Body of pancreas (tissue), 4 donors: ENCODE measurements around the gene GADD45A. TPM values are rescaled to one million over a fixed set of nuclear protein-coding genes. Genes with fewer than 3 reads are reported as not detected.
A peak's percentile ranks its signal among the peaks of the same experiment; 100 is the strongest.

ENCODE experiments used
- ATAC-seq: fragments of 150-250 bp; one replicate; pipeline ENCODE4 v1.9.1; 2016
- DNase-seq, 4 donors: peaks; one replicate each; pipeline ENCODE4 v3.0.0-alpha.2; 2019
- H3K27ac ChIP-seq, 4 donors: fragments of 200-600 bp; sonication (generic); 1 replicate in 3 of 4; 2 replicates in 1 of 4; pipeline versions ENCODE4 v1.5.1 to v1.6.1; 2016 to 2019; ENCODE audit warnings: mild to moderate bottlenecking in 1 of 4, mixed read lengths in 1 of 4, moderate library complexity in 1 of 4
- H3K27me3 ChIP-seq, 2 donors: fragments of 200-600 bp; sonication (generic); one replicate each; pipeline ENCODE4 v1.6.0; 2016; ENCODE audit warnings: mild to moderate bottlenecking in 1 of 2
- H3K36me3 ChIP-seq, 2 donors: fragments of 200-600 bp; sonication (generic); replicated peaks in 1 of 2; 2 replicates each; pipeline ENCODE4 v1.5.1; 2016; ENCODE audit warnings: low read depth in 2 of 2; ENCODE audit not compliant: insufficient read depth in 1 of 2
- H3K4me1 ChIP-seq: fragments of 200-600 bp; sonication (generic); one replicate; pipeline ENCODE4 v1.6.0; 2016
- H3K4me3 ChIP-seq, 2 donors: fragments of 200-600 bp; sonication (generic); 1 replicate in 1 of 2; 2 replicates in 1 of 2; pipeline ENCODE4 v1.5.1; 2016 to 2019
- H3K9me3 ChIP-seq, 3 donors: fragments of 200-600 bp; sonication (generic); 1 replicate in 2 of 3; 2 replicates in 1 of 3; pipeline ENCODE4 v1.5.1; 2016
- POLR2A ChIP-seq, 3 donors: fragments of 450-650 bp; IDR thresholded peaks; one replicate each; pipeline ENCODE4 v1.6.1; 2016; ENCODE audit warnings: antibody characterized with exemption in 3 of 3, mild to moderate bottlenecking in 2 of 3
- WGBS, 2 donors: methylation state at CpG; one replicate each; pipeline ENCODE4 v1.1.5; 2017; 5-methylcytosine and 5-hydroxymethylcytosine counted together
- intact Hi-C: fragments of 100-400 bp; cut with DNase I; formaldehyde crosslinking; loops from one replicate; pipeline ENCODE4 v1.15.1; 2023
- small RNA-seq: library from RNA; depleted of rRNA; stranded (forward); fragments of <200 nt; gene quantifications from one replicate; pipeline ENCODE3, GENCODE V24; 2016
- total RNA-seq, 2 donors: library from RNA; depleted of rRNA; stranded (reverse); fragments of >200 nt; gene quantifications; one replicate each; pipeline ENCODE4 v1.1.0, GENCODE V29; 2016
- TF ChIP-seq, protein P1 (sequence below), 7 experiments: fragments of 450-650 bp in 4 of 7; fragments of 200-600 bp in 3 of 7; sonication (generic) in 3 of 7; IDR thresholded peaks; one replicate each; pipeline ENCODE4 v1.5.1; 2016 to 2019; ENCODE audit warnings: antibody characterized with exemption in 7 of 7

Gene GADD45A
- total RNA-seq, 2 donors from 2014 or later: 18.5 to 28.3 TPM

- DNase-seq: peak; percentile 39 to 70 (median 46)
- TF ChIP-seq, protein P1, sequence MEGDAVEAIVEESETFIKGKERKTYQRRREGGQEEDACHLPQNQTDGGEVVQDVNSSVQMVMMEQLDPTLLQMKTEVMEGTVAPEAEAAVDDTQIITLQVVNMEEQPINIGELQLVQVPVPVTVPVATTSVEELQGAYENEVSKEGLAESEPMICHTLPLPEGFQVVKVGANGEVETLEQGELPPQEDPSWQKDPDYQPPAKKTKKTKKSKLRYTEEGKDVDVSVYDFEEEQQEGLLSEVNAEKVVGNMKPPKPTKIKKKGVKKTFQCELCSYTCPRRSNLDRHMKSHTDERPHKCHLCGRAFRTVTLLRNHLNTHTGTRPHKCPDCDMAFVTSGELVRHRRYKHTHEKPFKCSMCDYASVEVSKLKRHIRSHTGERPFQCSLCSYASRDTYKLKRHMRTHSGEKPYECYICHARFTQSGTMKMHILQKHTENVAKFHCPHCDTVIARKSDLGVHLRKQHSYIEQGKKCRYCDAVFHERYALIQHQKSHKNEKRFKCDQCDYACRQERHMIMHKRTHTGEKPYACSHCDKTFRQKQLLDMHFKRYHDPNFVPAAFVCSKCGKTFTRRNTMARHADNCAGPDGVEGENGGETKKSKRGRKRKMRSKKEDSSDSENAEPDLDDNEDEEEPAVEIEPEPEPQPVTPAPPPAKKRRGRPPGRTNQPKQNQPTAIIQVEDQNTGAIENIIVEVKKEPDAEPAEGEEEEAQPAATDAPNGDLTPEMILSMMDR (IDR thresholded peaks at IDR 0.05): no peak
- no peak for TF ChIP-seq POLR2A (IDR thresholded peaks at IDR 0.05)
- Histone ChIP-seq H3K36me3 (no peaks in the 10 kb centered on the region), H3K4me3 (no peak overlapping the region), H3K27me3 (no peaks in the 10 kb centered on the region), H3K27ac (peak overlapping the region in 3 of 4 donors; percentile 40 to 65 (median 59)), H3K9me3 (no peaks in the 10 kb centered on the region), H3K4me1 (peaks cover 19% of the 10 kb centered on the region)
- peak; percentile 75 for ATAC-seq
- 40 to 49% methylated on average over 11 of the region's 11 CpGs for WGBS, 2 donors
- intact Hi-C loops: no loop called here
Measured at GRCh38 chr1:67735806-67736627, 51.0 kb downstream of the GADD45A start.

DNA sequence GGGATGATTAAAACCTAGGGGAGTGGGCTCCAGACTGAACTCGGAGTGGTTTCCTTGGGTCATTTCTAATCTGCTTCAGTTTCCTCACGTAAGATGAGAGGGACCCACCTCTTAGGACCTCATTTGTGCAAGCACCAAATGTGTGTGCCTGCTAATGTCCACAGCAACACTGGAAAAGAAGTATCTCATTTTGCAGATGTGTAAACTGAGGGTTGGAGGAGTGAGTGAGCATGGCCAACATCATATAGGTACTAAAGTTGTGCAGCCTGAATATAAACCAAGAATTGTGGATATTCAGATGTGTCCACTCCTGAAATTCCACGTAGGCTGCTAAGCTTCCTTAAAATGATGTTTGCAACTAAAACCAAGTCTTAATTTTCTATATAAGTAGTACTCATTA lies 51.7 kb downstream of the GADD45A start:
- peak overlapping the region in 2 of 4 donors; percentile 59 to 65 for H3K27ac ChIP-seq
- no peaks in the 10 kb centered on the region for H3K9me3 ChIP-seq
- DNase-seq: no peak
- no peaks in the 10 kb centered on the region for H3K27me3 ChIP-seq
- 83 to 96% methylated on average over 3 of the region's 3 CpGs for WGBS, 2 donors
- intact Hi-C loops: no loop called here
- TF ChIP-seq, protein P1 (IDR thresholded peaks at IDR 0.05): no peak
- no peak for TF ChIP-seq POLR2A (IDR thresholded peaks at IDR 0.05)
- H3K4me1 ChIP-seq: peaks cover 26% of the 10 kb centered on the region
- H3K4me3 ChIP-seq: no peak overlapping the region
- ATAC-seq: no peak
- no peaks in the 10 kb centered on the region for H3K36me3 ChIP-seq

GRCh38 chr1:67737875-67738274 lies 52.9 kb downstream of the GADD45A start:
- WGBS, 2 donors: 91 to 100% methylated on average over 3 of the region's 3 CpGs
- DNase-seq (no peak), ATAC-seq (no peak)
- no peak for TF ChIP-seq POLR2A (IDR thresholded peaks at IDR 0.05)
- TF ChIP-seq, protein P1 (IDR thresholded peaks at IDR 0.05): no peak
- intact Hi-C loops: no loop called here
- H3K27ac ChIP-seq: no peak overlapping the region
- no peaks in the 10 kb centered on the region for H3K27me3 ChIP-seq
- no peaks in the 10 kb centered on the region for H3K36me3 ChIP-seq
- H3K4me1 ChIP-seq: peaks cover 28% of the 10 kb centered on the region
- H3K9me3 ChIP-seq: no peaks in the 10 kb centered on the region
- no peak overlapping the region for H3K4me3 ChIP-seq

Small RNA genes lying within 50 kb of the gene (small RNA-seq; reads per million reads assigned to genes)
- gene RN7SL392P: not detected

Other genes starting within 250 kb of the GADD45A start
- gene GNG12, start 148.3 kb downstream of the GADD45A start, total RNA-seq: 10 to 100 TPM; 26.4 to 42.3 TPM